Measurements from ENCODE around the gene LONP1.

The LONP1 gene

DNA sequence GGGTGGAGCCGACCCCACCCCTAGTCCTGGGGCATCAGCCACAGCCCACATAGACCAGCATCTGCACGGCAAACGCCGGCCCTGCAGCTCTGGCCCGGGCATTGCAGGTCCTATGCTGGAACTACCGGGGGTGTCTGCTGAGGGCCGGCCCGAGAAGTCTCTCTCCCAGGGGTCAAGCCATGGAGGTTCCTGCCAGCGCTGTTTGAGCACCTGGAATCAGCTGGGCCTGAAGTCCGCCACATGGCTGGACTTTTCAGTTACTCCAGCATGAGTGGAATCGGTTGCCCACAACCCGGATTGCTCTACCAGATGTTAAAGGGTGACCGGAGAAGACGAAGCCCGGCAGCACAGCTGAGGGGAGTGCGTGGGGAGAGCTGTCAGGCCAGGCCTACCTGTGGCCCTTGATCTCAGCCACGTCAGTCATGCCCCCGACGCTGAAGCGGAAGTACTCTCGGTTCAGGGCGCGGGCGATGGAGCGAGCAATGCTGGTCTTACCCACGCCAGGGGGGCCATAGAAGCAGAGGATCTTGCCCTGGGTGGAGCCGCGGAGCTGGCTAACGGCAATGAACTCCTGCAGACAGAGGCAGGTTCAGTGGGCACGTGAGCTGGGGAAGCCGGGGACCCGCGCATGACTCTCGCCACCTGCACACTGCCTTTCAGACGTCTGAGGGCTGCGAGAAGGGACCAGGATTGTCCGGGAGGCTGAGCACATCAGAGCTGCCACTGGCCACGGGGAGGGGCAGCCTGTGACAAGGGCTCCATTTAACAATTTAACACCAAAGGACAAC is 21.1 kb downstream of the LONP1 start:
- H3K27me3 ChIP-seq (ENCODE audit: control insufficient read depth in 1 of 2, insufficient read depth in 2 of 2, low read length in 2 of 2): no peaks in the 10 kb centered on the region
- no peaks in the 10 kb centered on the region for H3K4me1 ChIP-seq (ENCODE audit: control insufficient read depth in 1 of 2, insufficient read depth in 2 of 2, low read length in 2 of 2)
- H3K27ac ChIP-seq (ENCODE audit: low read depth, low read length): no peak overlapping the region
- H3K9me3 ChIP-seq (ENCODE audit: control insufficient read depth in 1 of 2, low read length in 2 of 2): no peaks in the 10 kb centered on the region
- H3K4me3 ChIP-seq (ENCODE audit: low read depth in 1 of 2, low read length in 2 of 2): no peak overlapping the region
- peaks cover 24 to 64% of the 10 kb centered on the region in 2 donors for H3K36me3 ChIP-seq (ENCODE audit: control insufficient read depth in 1 of 2, insufficient read depth in 2 of 2, low read length in 2 of 2)
- H3K9ac ChIP-seq (ENCODE audit: low read depth in 1 of 2, low read length in 2 of 2): no peak overlapping the region

DNA sequence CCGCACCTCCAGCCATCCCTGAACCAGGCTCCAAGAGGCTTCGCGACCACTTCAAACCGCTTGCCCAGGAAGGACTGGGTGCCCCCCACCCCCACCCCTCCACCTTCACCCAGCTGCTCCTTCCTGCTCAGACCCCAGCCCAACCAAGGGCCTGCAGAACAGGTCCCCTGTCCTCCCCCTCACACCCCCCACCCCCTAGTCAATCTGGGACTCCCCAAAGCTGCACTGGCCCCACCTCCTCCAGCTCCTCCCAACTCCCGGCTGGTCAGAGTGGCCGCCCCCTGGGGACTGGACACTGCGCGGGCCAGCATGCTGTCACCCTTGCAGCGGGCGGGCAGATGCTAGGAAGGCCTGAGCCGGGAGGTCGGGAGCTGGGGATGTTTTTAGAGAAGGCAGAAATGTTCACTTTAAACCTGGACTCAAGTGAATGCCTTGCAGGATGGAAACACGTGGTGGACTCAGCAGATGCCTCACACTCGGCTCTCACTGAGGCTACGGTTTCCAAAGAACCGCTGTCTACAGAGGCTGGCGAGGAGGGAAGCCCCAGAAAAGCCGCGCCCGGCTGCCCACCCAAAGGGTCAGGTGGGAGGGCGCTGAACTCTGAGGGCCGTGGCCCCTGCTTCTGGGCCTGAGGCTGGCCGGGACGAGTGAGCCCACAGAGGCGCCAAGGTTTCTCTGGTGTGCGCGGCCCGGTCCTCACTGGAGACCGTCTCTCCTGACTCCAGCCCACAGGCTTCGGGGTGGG is 21.9 kb downstream of the LONP1 start:
- H3K4me1 ChIP-seq (ENCODE audit: control insufficient read depth in 1 of 2, insufficient read depth in 2 of 2, low read length in 2 of 2): no peaks in the 10 kb centered on the region
- no peaks in the 10 kb centered on the region for H3K27me3 ChIP-seq (ENCODE audit: control insufficient read depth in 1 of 2, insufficient read depth in 2 of 2, low read length in 2 of 2)
- no peak overlapping the region for H3K9ac ChIP-seq (ENCODE audit: low read depth in 1 of 2, low read length in 2 of 2)
- H3K4me3 ChIP-seq (ENCODE audit: low read depth in 1 of 2, low read length in 2 of 2): no peak overlapping the region
- peaks cover 31 to 64% of the 10 kb centered on the region in 2 donors for H3K36me3 ChIP-seq (ENCODE audit: control insufficient read depth in 1 of 2, insufficient read depth in 2 of 2, low read length in 2 of 2)
- no peak overlapping the region for H3K27ac ChIP-seq (ENCODE audit: low read depth, low read length)
- no peaks in the 10 kb centered on the region for H3K9me3 ChIP-seq (ENCODE audit: control insufficient read depth in 1 of 2, low read length in 2 of 2)

- Histone ChIP-seq H3K9ac (ENCODE audit: low read depth in 1 of 2, low read length in 2 of 2) (no peak overlapping the region), H3K27me3 (ENCODE audit: control insufficient read depth in 1 of 2, insufficient read depth in 2 of 2, low read length in 2 of 2) (no peaks in the 10 kb centered on the region), H3K4me3 (ENCODE audit: low read depth in 1 of 2, low read length in 2 of 2) (no peak overlapping the region), H3K9me3 (ENCODE audit: control insufficient read depth in 1 of 2, low read length in 2 of 2) (no peaks in the 10 kb centered on the region), H3K4me1 (ENCODE audit: control insufficient read depth in 1 of 2, insufficient read depth in 2 of 2, low read length in 2 of 2) (peaks cover 5 to 6% of the 10 kb centered on the region in 2 donors), H3K36me3 (ENCODE audit: control insufficient read depth in 1 of 2, insufficient read depth in 2 of 2, low read length in 2 of 2) (peaks cover 39 to 71% of the 10 kb centered on the region in 2 donors), H3K27ac (ENCODE audit: low read depth, low read length) (no peak overlapping the region)
Measured at GRCh38 chr19:5697022-5697889, 22.7 kb downstream of the LONP1 start.

DNA sequence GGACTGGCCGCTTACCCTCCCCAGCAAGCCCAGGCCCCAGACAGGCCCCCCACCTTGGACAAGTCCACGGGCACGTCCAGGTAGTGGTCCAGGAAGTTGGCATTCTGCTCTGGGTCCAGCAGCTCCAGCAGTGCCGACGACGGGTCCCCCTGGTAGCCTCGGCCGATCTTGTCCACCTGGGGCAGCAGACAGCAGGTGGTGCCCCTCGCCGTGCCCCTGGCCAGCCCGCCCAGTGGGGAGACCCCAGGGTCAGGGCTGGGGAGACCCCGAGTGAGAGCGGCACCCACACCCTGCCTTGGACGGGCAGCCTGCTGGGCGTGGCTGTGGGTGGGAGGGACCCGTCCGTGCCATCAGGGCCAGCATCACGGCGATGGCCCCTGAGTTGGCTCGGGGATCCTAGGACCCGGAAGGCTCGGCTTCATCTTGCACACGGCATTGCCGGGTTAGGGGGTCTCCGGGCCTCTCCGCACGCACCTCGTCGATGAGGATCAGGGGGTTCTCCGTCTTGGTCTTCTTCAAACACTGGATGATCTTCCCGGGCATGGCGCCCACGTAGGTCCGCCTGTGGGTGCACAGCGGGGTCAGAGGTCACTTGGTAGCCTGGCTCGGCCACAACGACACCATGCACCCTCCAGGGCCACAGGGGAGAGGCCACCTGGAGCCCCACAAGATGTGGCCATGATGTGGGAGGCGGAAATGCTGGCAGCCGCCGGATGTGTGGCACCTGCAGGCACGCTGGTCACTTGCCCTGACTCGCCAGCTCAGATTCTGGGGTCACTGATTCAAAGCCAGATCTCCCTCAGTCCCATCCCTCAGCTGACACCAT is 23.5 kb downstream of the LONP1 start:
- Histone ChIP-seq H3K27ac (ENCODE audit: low read depth, low read length) (no peak overlapping the region), H3K9ac (ENCODE audit: low read depth in 1 of 2, low read length in 2 of 2) (no peak overlapping the region), H3K36me3 (ENCODE audit: control insufficient read depth in 1 of 2, insufficient read depth in 2 of 2, low read length in 2 of 2) (peaks cover 43 to 78% of the 10 kb centered on the region in 2 donors), H3K9me3 (ENCODE audit: control insufficient read depth in 1 of 2, low read length in 2 of 2) (no peaks in the 10 kb centered on the region), H3K27me3 (ENCODE audit: control insufficient read depth in 1 of 2, insufficient read depth in 2 of 2, low read length in 2 of 2) (no peaks in the 10 kb centered on the region), H3K4me3 (ENCODE audit: low read depth in 1 of 2, low read length in 2 of 2) (no peak overlapping the region), H3K4me1 (ENCODE audit: control insufficient read depth in 1 of 2, insufficient read depth in 2 of 2, low read length in 2 of 2) (peaks cover 13% of the 10 kb centered on the region in 2 donors)

GRCh38 chr19:5695649-5696195 is 24.2 kb downstream of the LONP1 start:
- Histone ChIP-seq H3K36me3 (ENCODE audit: control insufficient read depth in 1 of 2, insufficient read depth in 2 of 2, low read length in 2 of 2) (peaks cover 43 to 76% of the 10 kb centered on the region in 2 donors), H3K9ac (ENCODE audit: low read depth in 1 of 2, low read length in 2 of 2) (no peak overlapping the region), H3K27me3 (ENCODE audit: control insufficient read depth in 1 of 2, insufficient read depth in 2 of 2, low read length in 2 of 2) (no peaks in the 10 kb centered on the region), H3K27ac (ENCODE audit: low read depth, low read length) (no peak overlapping the region), H3K4me3 (ENCODE audit: low read depth in 1 of 2, low read length in 2 of 2) (no peak overlapping the region), H3K9me3 (ENCODE audit: control insufficient read depth in 1 of 2, low read length in 2 of 2) (no peaks in the 10 kb centered on the region), H3K4me1 (ENCODE audit: control insufficient read depth in 1 of 2, insufficient read depth in 2 of 2, low read length in 2 of 2) (peaks cover 13 to 14% of the 10 kb centered on the region in 2 donors)

DNA sequence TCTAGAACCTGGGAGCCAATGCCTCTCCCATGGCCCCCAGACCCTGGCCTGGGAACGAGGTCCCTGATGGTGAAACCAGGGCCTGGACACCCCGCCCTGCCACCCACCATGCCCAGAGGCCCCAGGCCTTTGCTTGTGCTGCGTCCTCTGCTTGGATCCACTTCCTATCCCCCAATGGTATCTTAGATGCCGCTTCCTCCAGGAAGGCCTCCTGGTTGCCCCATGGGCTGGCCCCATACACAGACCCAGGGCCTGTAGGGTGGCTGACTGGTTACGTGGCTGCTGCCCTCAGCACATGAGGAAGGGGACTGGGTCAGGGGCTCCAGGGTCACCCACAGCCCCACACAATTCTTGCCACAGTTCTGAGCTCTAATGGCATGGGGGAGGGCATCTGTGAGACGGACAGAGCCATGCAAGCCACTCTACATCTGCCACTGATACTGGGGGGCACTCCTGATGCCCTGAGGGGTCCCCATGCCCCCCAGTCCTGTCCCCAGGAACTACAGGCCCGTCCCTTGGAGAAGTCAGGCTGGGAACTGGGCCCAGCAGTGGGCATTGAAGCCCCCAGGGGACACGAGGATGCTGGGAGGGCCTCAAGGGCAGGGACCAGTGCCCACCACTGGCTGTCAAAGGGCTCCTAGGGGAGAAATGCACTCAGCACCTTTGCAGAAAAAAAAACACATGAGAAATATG is 24.8 kb downstream of the LONP1 start:
- peaks cover 13 to 14% of the 10 kb centered on the region in 2 donors for H3K4me1 ChIP-seq (ENCODE audit: control insufficient read depth in 1 of 2, insufficient read depth in 2 of 2, low read length in 2 of 2)

GRCh38 chr19:5694167-5694955 is 25.6 kb downstream of the LONP1 start:
- no peak overlapping the region for H3K4me3 ChIP-seq (ENCODE audit: low read depth in 1 of 2, low read length in 2 of 2)
- H3K27me3 ChIP-seq (ENCODE audit: control insufficient read depth in 1 of 2, insufficient read depth in 2 of 2, low read length in 2 of 2): no peaks in the 10 kb centered on the region
- H3K36me3 ChIP-seq (ENCODE audit: control insufficient read depth in 1 of 2, insufficient read depth in 2 of 2, low read length in 2 of 2): peaks cover 43 to 70% of the 10 kb centered on the region in 2 donors
- peaks cover 13 to 14% of the 10 kb centered on the region in 2 donors for H3K4me1 ChIP-seq (ENCODE audit: control insufficient read depth in 1 of 2, insufficient read depth in 2 of 2, low read length in 2 of 2)
- no peaks in the 10 kb centered on the region for H3K9me3 ChIP-seq (ENCODE audit: control insufficient read depth in 1 of 2, low read length in 2 of 2)
- no peak overlapping the region for H3K9ac ChIP-seq (ENCODE audit: low read depth in 1 of 2, low read length in 2 of 2)
- H3K27ac ChIP-seq (ENCODE audit: low read depth, low read length): no peak overlapping the region

More for the DNA sequence above, 24.8 kb downstream of the LONP1 start:
- Histone ChIP-seq H3K27ac (ENCODE audit: low read depth, low read length) (no peak overlapping the region), H3K36me3 (ENCODE audit: control insufficient read depth in 1 of 2, insufficient read depth in 2 of 2, low read length in 2 of 2) (peaks cover 43 to 70% of the 10 kb centered on the region in 2 donors), H3K27me3 (ENCODE audit: control insufficient read depth in 1 of 2, insufficient read depth in 2 of 2, low read length in 2 of 2) (no peaks in the 10 kb centered on the region), H3K4me3 (ENCODE audit: low read depth in 1 of 2, low read length in 2 of 2) (no peak overlapping the region), H3K9me3 (ENCODE audit: control insufficient read depth in 1 of 2, low read length in 2 of 2) (no peaks in the 10 kb centered on the region), H3K9ac (ENCODE audit: low read depth in 1 of 2, low read length in 2 of 2) (no peak overlapping the region)

- H3K9ac ChIP-seq (ENCODE audit: low read depth in 1 of 2, low read length in 2 of 2): no peak overlapping the region
- no peaks in the 10 kb centered on the region for H3K27me3 ChIP-seq (ENCODE audit: control insufficient read depth in 1 of 2, insufficient read depth in 2 of 2, low read length in 2 of 2)
- peaks cover 37 to 62% of the 10 kb centered on the region in 2 donors for H3K36me3 ChIP-seq (ENCODE audit: control insufficient read depth in 1 of 2, insufficient read depth in 2 of 2, low read length in 2 of 2)
- no peak overlapping the region for H3K4me3 ChIP-seq (ENCODE audit: low read depth in 1 of 2, low read length in 2 of 2)
- peaks cover 13 to 14% of the 10 kb centered on the region in 2 donors for H3K4me1 ChIP-seq (ENCODE audit: control insufficient read depth in 1 of 2, insufficient read depth in 2 of 2, low read length in 2 of 2)
- no peaks in the 10 kb centered on the region for H3K9me3 ChIP-seq (ENCODE audit: control insufficient read depth in 1 of 2, low read length in 2 of 2)
- no peak overlapping the region for H3K27ac ChIP-seq (ENCODE audit: low read depth, low read length)
Measured at GRCh38 chr19:5693195-5694166, 26.5 kb downstream of the LONP1 start.
